CD4-positive, alpha-beta T cell (primary cell): ENCODE data around the gene DNAJC5G. TPM values are rescaled to one million over a fixed set of nuclear protein-coding genes. Genes with fewer than 3 reads are reported as not detected.
"Not testable (repeated sequence)": the region's sequence is repeated elsewhere in the genome, so short reads cannot be mapped to it uniquely, and the experiment has no call there.

Experiments
- ATAC-seq: fragments of 200-7000 bp; cut with Tn5 transposase; one replicate; pipeline ENCODE4 v1.10.0; 2022; ENCODE audit warnings: mild to moderate bottlenecking; ENCODE audit not compliant: poor library complexity
- CTCF ChIA-PET: fragments of 350-600 bp; sonication (Branson Sonifier 250); formaldehyde crosslinking; loops from one replicate; lab custom pipeline; 2021; ENCODE audit warnings: antibody characterized with exemption, inconsistent platforms; lab: Charles Lee
- POLR2A ChIA-PET: fragments of 350-600 bp; sonication (Branson Sonifier 250); formaldehyde crosslinking; loops from one replicate; lab custom pipeline; 2021; ENCODE audit warnings: antibody characterized with exemption, inconsistent platforms; lab: Charles Lee
- DNase-seq, 14 experiments: peaks; one replicate each; pipeline ENCODE4 v3.0.0-alpha.2; 2013 to 2020; ENCODE audit warnings: mixed read lengths in 2 of 14
- H3K27ac ChIP-seq, 2 donors: one replicate each; pipeline versions ENCODE4 v1.5.1 to v1.7.0; 2013; ENCODE audit warnings: low read length in 2 of 2, low read depth in 1 of 2, mild to moderate bottlenecking in 1 of 2
- H3K27me3 ChIP-seq, 2 experiments: 1 replicate in 1 of 2; 2 replicates in 1 of 2; pipeline versions ENCODE4 v1.6.1 to v1.7.0; 2013; ENCODE audit warnings: low read length in 2 of 2, control low read depth in 1 of 2, mild to moderate bottlenecking in 1 of 2, moderate library complexity in 1 of 2; ENCODE audit not compliant: insufficient read depth in 2 of 2, control insufficient read depth in 1 of 2
- H3K36me3 ChIP-seq: one replicate; pipeline ENCODE4 v1.6.1; 2013; ENCODE audit warnings: low read length, control low read depth; ENCODE audit not compliant: insufficient read depth
- H3K4me1 ChIP-seq: one replicate; pipeline ENCODE4 v1.6.1; 2013; ENCODE audit warnings: low read length, control low read depth; ENCODE audit not compliant: insufficient read depth
- H3K4me3 ChIP-seq: one replicate; pipeline ENCODE4 v1.5.1; 2013; ENCODE audit warnings: mild to moderate bottlenecking, low read length, moderate library complexity
- H3K9me3 ChIP-seq, 2 experiments: 1 replicate in 1 of 2; 2 replicates in 1 of 2; pipeline versions ENCODE4 v1.6.1 to v1.7.0; 2013; ENCODE audit warnings: low read length in 2 of 2, mild to moderate bottlenecking in 2 of 2, control low read depth in 1 of 2, moderate library complexity in 1 of 2; ENCODE audit not compliant: control insufficient read depth in 1 of 2, insufficient read depth in 1 of 2
- H3K27ac Mint-ChIP-seq: one replicate; pipeline ENCODE4 v1.8.0; 2020; ENCODE audit warnings: mixed read lengths
- H3K27me3 Mint-ChIP-seq: one replicate; pipeline ENCODE4 v1.8.0; 2021; ENCODE audit warnings: mixed read lengths
- H3K36me3 Mint-ChIP-seq: one replicate; pipeline ENCODE4 v1.8.0; 2021; ENCODE audit warnings: low read depth, mixed read lengths
- H3K4me1 Mint-ChIP-seq: one replicate; pipeline ENCODE4 v1.8.0; 2021; ENCODE audit warnings: low read depth, mixed read lengths
- H3K4me3 Mint-ChIP-seq: one replicate; pipeline ENCODE4 v1.8.0; 2020; ENCODE audit warnings: mild to moderate bottlenecking, mixed read lengths
- H3K9me3 Mint-ChIP-seq: one replicate; pipeline ENCODE4 v1.8.0; 2020; ENCODE audit warnings: mixed read lengths
- CTCF ChIP-seq: fragments of 200-600 bp; IDR thresholded peaks from one replicate; pipeline ENCODE4 v1.8.0; 2022; ENCODE audit warnings: antibody characterized with exemption, mild to moderate bottlenecking
- intact Hi-C, 2 experiments: fragments of 100-400 bp; cut with DNase I in 1 of 2; cut with micrococcal nuclease in 1 of 2; formaldehyde crosslinking; loops; one replicate each; pipeline versions ENCODE4 v1.15.1 to v1.9.0; 2023 to 2025; cut with DNase I, micrococcal nuclease
- total RNA-seq, 174 experiments: library from RNA in 2 of 174; stranded (reverse) in 2 of 174; gene quantifications; one replicate each; pipeline ENCODE4 v1.2.3 and lab custom pipeline; 2021 to 2026

The DNAJC5G gene
- total RNA-seq, 2 experiments from 2014 or later, result not detected

DNA sequence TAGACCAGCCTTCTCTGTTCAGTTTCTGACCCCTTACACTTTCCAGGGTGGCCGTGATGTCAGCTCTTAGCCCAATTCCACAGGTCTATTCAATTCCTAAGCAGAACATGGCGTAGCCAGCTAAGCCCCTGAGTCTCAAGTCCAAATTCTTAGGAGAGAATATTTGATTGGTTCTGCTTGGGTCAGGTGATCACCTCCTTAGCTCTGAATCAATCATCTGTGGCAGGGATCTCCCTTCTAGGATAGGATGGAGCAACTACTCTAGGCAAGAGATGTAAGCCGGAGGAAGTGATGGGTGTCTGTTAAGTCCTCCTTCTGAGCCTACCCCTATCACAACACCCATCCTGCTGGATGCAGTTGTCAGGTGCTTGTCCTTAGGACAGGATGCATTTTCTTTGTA is 22.0 kb downstream of the DNAJC5G start:
- Histone ChIP-seq H3K9me3 (no peaks in the 10 kb centered on the region), H3K4me1 (no peaks in the 10 kb centered on the region), H3K27ac (no peak overlapping the region), H3K36me3 (no peaks in the 10 kb centered on the region), H3K27me3 (peaks cover 0 to 4% of the 10 kb centered on the region in 2 experiments), H3K4me3 (no peak overlapping the region)
- no peak overlapping the region for H3K4me3 Mint-ChIP-seq
- no peaks in the 10 kb centered on the region for H3K9me3 Mint-ChIP-seq
- peaks cover 26% of the 10 kb centered on the region for H3K27me3 Mint-ChIP-seq
- intact Hi-C loops, result no loop called here
- DNase-seq, result no peak
- H3K36me3 Mint-ChIP-seq, result no peaks in the 10 kb centered on the region
- no peak for TF ChIP-seq CTCF
- no peaks in the 10 kb centered on the region for H3K4me1 Mint-ChIP-seq
- CTCF ChIA-PET, result no interaction called here
- no peak for ATAC-seq
- no peak overlapping the region for H3K27ac Mint-ChIP-seq
- POLR2A ChIA-PET, result no interaction called here

GRCh38 chr2:27298391-27299080 is 23.3 kb downstream of the DNAJC5G start:
- Mint-ChIP-seq H3K36me3 (no peaks in the 10 kb centered on the region), H3K4me3 (no peak overlapping the region), H3K9me3 (no peaks in the 10 kb centered on the region), H3K27me3 (peaks cover 23% of the 10 kb centered on the region), H3K27ac (no peak overlapping the region), H3K4me1 (peaks cover 10% of the 10 kb centered on the region)
- ChIA-PET CTCF (interaction anchor here (0.7 kb wide), 1 partner anchor 19 kb away, joined by 3 read pairs; no protein-coding TSS in a partner anchor), POLR2A (no interaction called here)
- H3K9me3 ChIP-seq, result no peaks in the 10 kb centered on the region
- ATAC-seq (no peak), DNase-seq (no peak)
- intact Hi-C loops, result no loop called here
- no peak overlapping the region for H3K4me3 ChIP-seq
- H3K27ac ChIP-seq, result no peak overlapping the region
- H3K27me3 ChIP-seq, result peaks cover 0 to 4% of the 10 kb centered on the region in 2 experiments
- no peaks in the 10 kb centered on the region for H3K36me3 ChIP-seq
- TF ChIP-seq CTCF, result no peak
- H3K4me1 ChIP-seq, result peaks cover 6% of the 10 kb centered on the region

GRCh38 chr2:27300606-27301005 is 25.4 kb downstream of the DNAJC5G start:
- ATAC-seq, H3K36me3 ChIP-seq, H3K9me3 ChIP-seq, H3K27ac ChIP-seq, POLR2A ChIA-PET, H3K4me3 ChIP-seq, H3K36me3 Mint-ChIP-seq, H3K9me3 Mint-ChIP-seq, H3K4me3 Mint-ChIP-seq, H3K27ac Mint-ChIP-seq, CTCF ChIA-PET, DNase-seq, H3K4me1 ChIP-seq: not testable (repeated sequence)
- Mint-ChIP-seq H3K27me3 (peaks cover 39% of the 10 kb centered on the region), H3K4me1 (peaks cover 10% of the 10 kb centered on the region)
- peaks cover under 1 to 10% of the 10 kb centered on the region in 2 experiments for H3K27me3 ChIP-seq
- intact Hi-C loops, result loop anchor here (5.0 kb wide), 1 partner anchor 338 kb away; no protein-coding TSS in a partner anchor
